ENCODE data around the gene NKG7. TPM values are rescaled to one million over a fixed set of nuclear protein-coding genes. Genes with fewer than 3 reads are reported as not detected.

Gene NKG7
- total and polyA plus RNA-seq, 2 of the 13 experiments (the other 11 are each of a cell fraction or from before 2014, with no cell fraction given), result 0.40 TPM; not detected in 1

- TF ChIP-seq ZNF460 (CRISPR knock-in tag; IDR thresholded peaks at IDR 0.05; ENCODE audit: borderline replicate concordance) (no peak), ZBTB25 (CRISPR knock-in tag; IDR thresholded peaks at IDR 0.05) (no peak), DR1 (CRISPR knock-in tag; IDR thresholded peaks at IDR 0.05) (no peak), MAFK (conservative IDR thresholded peaks at IDR 0.05 in 1 of 2, IDR thresholded peaks at IDR 0.05 in 1 of 2; ENCODE audit: low read length in 2 of 2) (no peak), NFKBIZ (CRISPR knock-in tag; IDR thresholded peaks at IDR 0.05) (0 out of 2 replicates have a peak, but pooled peaks have one; percentile 30), HMGA1 (CRISPR knock-in tag; conservative IDR thresholded peaks at IDR 0.05) (no peak), AGO2 (optimal IDR thresholded peaks at IDR 0.05; ENCODE audit: low read depth, low read length) (peak; percentile 76), ZNF468 (CRISPR knock-in tag; IDR thresholded peaks at IDR 0.05) (no peak), GMEB1 (CRISPR knock-in tag; IDR thresholded peaks at IDR 0.05; ENCODE audit: borderline replicate concordance) (peak; percentile 14; the same call in 1 of the 2 replicates), RAD21 (CRISPR knock-in tag; IDR thresholded peaks at IDR 0.05) (peak; percentile 84), RAD51 (IDR thresholded peaks at IDR 0.05; ENCODE audit: borderline replicate concordance) (no peak), ZNF552 (CRISPR knock-in tag; IDR thresholded peaks at IDR 0.05; ENCODE audit: borderline replicate concordance) (no peak), RARA (CRISPR knock-in tag; IDR thresholded peaks at IDR 0.05) (0 out of 2 replicates have a peak, but pooled peaks have one; percentile 5), NFRKB (IDR thresholded peaks at IDR 0.05) (no peak), NONO (IDR thresholded peaks at IDR 0.05) (no peak), NONO (CRISPR knock-in tag; conservative IDR thresholded peaks at IDR 0.05) (peak; percentile 52), ZNF33A (CRISPR knock-in tag; IDR thresholded peaks at IDR 0.05; ENCODE audit: borderline replicate concordance) (no peak), YY1 (IDR thresholded peaks at IDR 0.05; ENCODE audit: insufficient read depth, insufficient replicate concordance, low read depth, low read length) (peak; percentile 70), ELK4 (CRISPR knock-in tag; IDR thresholded peaks at IDR 0.05; ENCODE audit: borderline replicate concordance) (no peak), IRF9 (CRISPR knock-in tag; IDR thresholded peaks at IDR 0.05; ENCODE audit: borderline replicate concordance) (0 out of 2 replicates have a peak, but pooled peaks have one; percentile 21), ZBTB46 (CRISPR knock-in tag; IDR thresholded peaks at IDR 0.05; ENCODE audit: borderline replicate concordance) (no peak), LCORL (IDR thresholded peaks at IDR 0.05) (no peak), LCORL (CRISPR knock-in tag; IDR thresholded peaks at IDR 0.05) (0 out of 2 replicates have a peak, but pooled peaks have one; percentile 34)
Measured at GRCh38 chr19:51338563-51339312, 33.7 kb downstream of the NKG7 start (continued).

Measured in HepG2 (cell line).